Natural killer cell (primary cell): ENCODE measurements around the gene MPST. TPM values are rescaled to one million over a fixed set of nuclear protein-coding genes. Genes with fewer than 3 reads are reported as not detected.

Experiments
- ATAC-seq, 3 donors: fragments of 150-1000 bp in 2 of 3; fragments of 200-7000 bp in 1 of 3; cut with Tn5 transposase; 1 replicate in 1 of 3; 2 replicates in 2 of 3; pipeline ENCODE4 v1.10.0; 2021; ENCODE audit warnings: mild to moderate bottlenecking in 2 of 3, moderate library complexity in 2 of 3
- DNase-seq, 2 donors: peaks; one replicate each; pipeline versions ENCODE4 v3.0.0 to v3.0.0-alpha.2; 2013 to 2021; ENCODE audit warnings: mixed read lengths in 1 of 2
- H3K27ac ChIP-seq: one replicate; pipeline ENCODE4 v1.5.1; 2013; ENCODE audit warnings: mild to moderate bottlenecking, low read length
- H3K27me3 ChIP-seq: one replicate; pipeline ENCODE4 v1.6.1; 2013; ENCODE audit warnings: low read length; ENCODE audit not compliant: control insufficient read depth, insufficient read depth
- H3K36me3 ChIP-seq: one replicate; pipeline ENCODE4 v1.6.1; 2013; ENCODE audit warnings: low read length; ENCODE audit not compliant: control insufficient read depth, insufficient read depth
- H3K4me1 ChIP-seq: one replicate; pipeline ENCODE4 v1.6.1; 2013; ENCODE audit warnings: low read length; ENCODE audit not compliant: control insufficient read depth, insufficient read depth
- H3K4me3 ChIP-seq: one replicate; pipeline ENCODE4 v1.5.1; 2013; ENCODE audit warnings: low read length
- H3K9me3 ChIP-seq: one replicate; pipeline ENCODE4 v1.6.1; 2013; ENCODE audit warnings: low read length; ENCODE audit not compliant: control insufficient read depth, insufficient read depth
- H3K27ac Mint-ChIP-seq, 2 donors: one replicate each; pipeline ENCODE4 v1.8.0; 2022; ENCODE audit warnings: mild to moderate bottlenecking in 2 of 2, mixed read lengths in 2 of 2, moderate library complexity in 1 of 2
- H3K27me3 Mint-ChIP-seq, 2 donors: one replicate each; pipeline ENCODE4 v1.8.0; 2022; ENCODE audit warnings: low read depth in 2 of 2, mixed read lengths in 2 of 2
- H3K36me3 Mint-ChIP-seq: one replicate; pipeline ENCODE4 v1.8.0; 2022; ENCODE audit warnings: mixed read lengths
- H3K4me1 Mint-ChIP-seq, 2 donors: one replicate each; pipeline ENCODE4 v1.8.0; 2022; ENCODE audit warnings: mixed read lengths in 2 of 2
- H3K4me3 Mint-ChIP-seq: one replicate; pipeline ENCODE4 v1.8.0; 2022; ENCODE audit warnings: mild to moderate bottlenecking, moderate library complexity, mixed read lengths
- H3K9me3 Mint-ChIP-seq, 2 donors: one replicate each; pipeline ENCODE4 v1.8.0; 2022; ENCODE audit warnings: mixed read lengths in 2 of 2
- WGBS: methylation state at CpG from one replicate; pipeline ENCODE4 v1.1.7; 2013; ENCODE audit warnings: missing lambda C conversion rate; ENCODE audit not compliant: insufficient coverage; 5-methylcytosine and 5-hydroxymethylcytosine counted together
- intact Hi-C: fragments of 100-400 bp; cut with micrococcal nuclease; formaldehyde crosslinking; loops from one replicate; pipeline ENCODE4 v1.14.2; 2022
- total RNA-seq, 4 donors: library from RNA; stranded (reverse); fragments of 120-200 nt in 1 of 4; gene quantifications; one replicate each; pipeline versions ENCODE4 v1.2.3 to v1.2.4, GENCODE V29; 2013 to 2022
- TF ChIP-seq, protein P1 (sequence below): fragments of 200-600 bp; IDR thresholded peaks from one replicate; pipeline ENCODE4 v1.8.0; 2022; ENCODE audit warnings: antibody characterized with exemption

The MPST gene
- total RNA-seq, 3 donors from 2014 or later (not counting 1 experiment from before 2014, with no cell fraction given): 21.4 to 23.9 (median 22.9) TPM

DNA sequence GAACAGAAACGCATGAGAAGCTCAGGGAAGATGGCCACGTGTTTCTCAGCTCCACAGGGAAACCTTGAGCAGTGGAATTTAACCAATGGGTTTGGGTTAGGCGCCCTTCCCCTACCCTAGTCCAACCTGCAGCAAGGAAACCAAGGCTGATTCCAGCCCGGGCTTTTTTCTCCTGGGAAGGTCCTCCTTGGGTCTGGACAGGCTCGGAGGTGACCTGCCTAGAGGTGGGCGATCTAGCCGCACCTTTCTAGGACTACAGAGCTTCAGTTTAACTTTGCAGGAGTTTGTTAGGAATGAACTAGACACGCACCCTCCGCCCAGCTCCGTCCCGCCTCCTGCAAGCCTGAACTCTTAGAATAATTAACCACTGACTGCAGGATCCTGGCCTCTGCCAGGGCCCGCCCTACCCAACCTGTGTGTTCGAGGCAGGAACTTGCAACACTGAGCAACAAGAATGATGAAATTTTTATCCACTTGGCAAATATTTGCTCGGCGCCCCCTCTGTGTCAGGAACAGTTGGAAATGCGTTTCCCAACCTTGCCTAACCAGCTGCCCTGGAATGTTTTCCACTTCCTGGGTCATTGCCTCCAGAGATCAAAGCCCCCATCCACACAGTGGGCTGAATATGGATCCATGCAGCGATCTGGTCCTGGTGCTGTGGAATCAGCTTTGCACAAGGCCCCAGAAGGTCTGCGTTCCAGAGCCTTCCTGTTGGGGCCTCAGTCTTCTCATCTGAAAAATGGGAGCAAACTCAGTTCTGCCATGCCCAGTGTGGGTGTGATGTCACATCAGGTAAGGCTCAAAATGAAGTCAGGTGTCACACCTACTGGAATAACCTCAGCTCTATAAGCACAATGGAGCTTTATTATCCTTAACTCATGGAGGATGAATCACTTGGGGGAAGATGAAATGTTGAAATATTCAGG, 13.3 kb downstream of the MPST start:
- Histone ChIP-seq H3K4me3 (no peak overlapping the region), H3K9me3 (no peaks in the 10 kb centered on the region), H3K36me3 (peaks cover 12% of the 10 kb centered on the region), H3K27me3 (no peaks in the 10 kb centered on the region), H3K4me1 (no peaks in the 10 kb centered on the region), H3K27ac (no peak overlapping the region)
- peaks cover 0 to 7% of the 10 kb centered on the region in 2 donors for H3K27me3 Mint-ChIP-seq
- intact Hi-C loops: no loop called here
- no peaks in the 10 kb centered on the region for H3K4me1 Mint-ChIP-seq
- no peak overlapping the region for H3K27ac Mint-ChIP-seq
- TF ChIP-seq, protein P1, sequence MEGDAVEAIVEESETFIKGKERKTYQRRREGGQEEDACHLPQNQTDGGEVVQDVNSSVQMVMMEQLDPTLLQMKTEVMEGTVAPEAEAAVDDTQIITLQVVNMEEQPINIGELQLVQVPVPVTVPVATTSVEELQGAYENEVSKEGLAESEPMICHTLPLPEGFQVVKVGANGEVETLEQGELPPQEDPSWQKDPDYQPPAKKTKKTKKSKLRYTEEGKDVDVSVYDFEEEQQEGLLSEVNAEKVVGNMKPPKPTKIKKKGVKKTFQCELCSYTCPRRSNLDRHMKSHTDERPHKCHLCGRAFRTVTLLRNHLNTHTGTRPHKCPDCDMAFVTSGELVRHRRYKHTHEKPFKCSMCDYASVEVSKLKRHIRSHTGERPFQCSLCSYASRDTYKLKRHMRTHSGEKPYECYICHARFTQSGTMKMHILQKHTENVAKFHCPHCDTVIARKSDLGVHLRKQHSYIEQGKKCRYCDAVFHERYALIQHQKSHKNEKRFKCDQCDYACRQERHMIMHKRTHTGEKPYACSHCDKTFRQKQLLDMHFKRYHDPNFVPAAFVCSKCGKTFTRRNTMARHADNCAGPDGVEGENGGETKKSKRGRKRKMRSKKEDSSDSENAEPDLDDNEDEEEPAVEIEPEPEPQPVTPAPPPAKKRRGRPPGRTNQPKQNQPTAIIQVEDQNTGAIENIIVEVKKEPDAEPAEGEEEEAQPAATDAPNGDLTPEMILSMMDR: no peak
- H3K4me3 Mint-ChIP-seq: no peak overlapping the region
- ATAC-seq: no peak
- H3K9me3 Mint-ChIP-seq: no peaks in the 10 kb centered on the region
- no peak for DNase-seq
- 88% methylated on average over 18 of the region's 18 CpGs for WGBS
- H3K36me3 Mint-ChIP-seq: no peaks in the 10 kb centered on the region

DNA sequence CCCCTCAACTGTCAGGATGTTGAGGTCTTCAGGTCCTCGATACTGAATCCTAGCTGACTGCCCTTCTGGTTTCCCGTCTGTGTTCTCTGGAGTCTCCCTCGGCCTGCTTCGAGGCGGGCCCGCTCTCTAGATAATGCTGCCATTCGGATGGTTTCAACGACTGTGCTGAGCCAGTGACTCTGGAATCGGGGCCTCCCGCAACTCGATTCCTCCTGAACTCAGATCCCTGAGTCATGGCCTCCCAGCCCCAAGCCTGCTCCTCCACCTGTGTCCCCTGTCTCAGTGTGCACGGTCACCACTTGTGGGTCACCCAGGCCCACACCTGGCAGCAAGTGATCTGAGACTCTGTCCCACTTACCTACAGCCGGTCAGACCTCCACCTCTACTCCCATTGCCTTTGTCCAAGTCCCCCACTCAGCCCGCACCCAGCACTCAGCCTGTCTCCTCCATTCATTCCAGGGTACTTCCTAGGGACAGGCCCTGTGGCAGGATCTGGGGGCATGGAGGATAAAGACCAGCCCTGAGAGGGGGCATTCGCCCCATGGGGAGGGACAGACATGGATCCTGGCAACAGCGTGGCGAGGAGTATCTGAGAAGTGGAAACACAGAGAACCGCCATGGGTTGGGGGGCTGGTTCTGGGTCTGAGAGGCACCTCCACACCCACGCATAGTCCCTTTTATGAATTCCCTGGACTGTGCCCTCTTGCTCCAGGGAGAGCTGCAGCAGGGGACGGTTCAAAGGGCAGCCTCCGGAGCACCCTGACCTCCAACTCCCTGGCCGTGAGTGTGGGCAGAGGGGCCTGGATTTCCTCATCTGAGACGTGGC, 14.3 kb downstream of the MPST start:
- Histone ChIP-seq H3K9me3 (no peaks in the 10 kb centered on the region), H3K4me3 (no peak overlapping the region), H3K36me3 (peaks cover 9% of the 10 kb centered on the region), H3K27ac (no peak overlapping the region), H3K27me3 (no peaks in the 10 kb centered on the region), H3K4me1 (no peaks in the 10 kb centered on the region)
- DNase-seq (no peak), ATAC-seq (no peak)
- Mint-ChIP-seq H3K4me3 (no peak overlapping the region), H3K27me3 (peaks cover 0 to 7% of the 10 kb centered on the region in 2 donors), H3K36me3 (no peaks in the 10 kb centered on the region), H3K27ac (no peak overlapping the region), H3K4me1 (no peaks in the 10 kb centered on the region), H3K9me3 (no peaks in the 10 kb centered on the region)
- WGBS: 94% methylated on average over 23 of the region's 23 CpGs
- intact Hi-C loops: no loop called here
- TF ChIP-seq, protein P1: no peak

DNA sequence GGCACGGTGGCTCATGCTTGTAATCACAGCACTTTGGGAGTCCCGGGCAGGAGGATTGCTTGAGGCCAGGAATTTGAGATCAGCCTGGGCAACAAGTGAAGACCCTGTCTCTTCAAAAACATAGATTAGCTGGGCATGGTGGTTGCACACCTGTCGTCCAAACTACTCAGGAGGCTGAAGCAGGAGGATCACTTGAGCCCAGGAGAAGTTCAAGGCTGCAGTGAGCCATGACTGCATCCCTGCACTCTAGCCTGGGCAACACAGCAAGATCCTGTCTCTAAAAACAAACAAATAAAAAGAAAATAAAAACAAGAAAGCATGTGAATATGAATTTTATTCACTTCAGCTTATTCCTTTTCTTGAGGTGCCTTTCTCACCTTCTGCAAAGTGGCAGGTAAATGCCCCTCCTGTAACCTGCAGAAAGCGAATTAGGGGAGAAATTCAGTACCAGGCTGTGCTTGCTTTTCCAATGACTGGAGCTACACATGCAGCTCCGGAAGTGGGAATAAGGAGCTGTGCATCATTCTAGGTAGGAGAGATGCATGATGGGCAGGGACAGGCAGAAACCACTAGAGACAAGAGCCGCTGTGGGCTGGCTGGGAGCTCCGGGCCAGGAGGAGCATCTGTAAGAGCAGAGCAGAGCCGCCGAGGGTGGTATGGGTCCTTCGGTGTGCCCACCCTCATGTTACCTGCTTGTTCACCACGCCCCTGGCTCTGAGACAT, 17.3 kb downstream of the MPST start:
- H3K27ac Mint-ChIP-seq: no peak overlapping the region
- WGBS: 83% methylated on average over 11 of the region's 11 CpGs
- no peaks in the 10 kb centered on the region for H3K4me1 Mint-ChIP-seq
- H3K9me3 ChIP-seq: no peaks in the 10 kb centered on the region
- H3K4me1 ChIP-seq: no peaks in the 10 kb centered on the region
- H3K27ac ChIP-seq: no peak overlapping the region
- H3K36me3 ChIP-seq: no peaks in the 10 kb centered on the region
- no peak overlapping the region for H3K4me3 Mint-ChIP-seq
- no peaks in the 10 kb centered on the region for H3K27me3 ChIP-seq
- DNase-seq: no peak
- no peaks in the 10 kb centered on the region for H3K9me3 Mint-ChIP-seq
- intact Hi-C loops: no loop called here
- H3K27me3 Mint-ChIP-seq: peaks cover 0 to 12% of the 10 kb centered on the region in 2 donors
- TF ChIP-seq, protein P1: no peak
- no peak overlapping the region for H3K4me3 ChIP-seq
- H3K36me3 Mint-ChIP-seq: no peaks in the 10 kb centered on the region
- ATAC-seq: no peak
